ENCODE data around the gene TSPAN8.

DNA sequence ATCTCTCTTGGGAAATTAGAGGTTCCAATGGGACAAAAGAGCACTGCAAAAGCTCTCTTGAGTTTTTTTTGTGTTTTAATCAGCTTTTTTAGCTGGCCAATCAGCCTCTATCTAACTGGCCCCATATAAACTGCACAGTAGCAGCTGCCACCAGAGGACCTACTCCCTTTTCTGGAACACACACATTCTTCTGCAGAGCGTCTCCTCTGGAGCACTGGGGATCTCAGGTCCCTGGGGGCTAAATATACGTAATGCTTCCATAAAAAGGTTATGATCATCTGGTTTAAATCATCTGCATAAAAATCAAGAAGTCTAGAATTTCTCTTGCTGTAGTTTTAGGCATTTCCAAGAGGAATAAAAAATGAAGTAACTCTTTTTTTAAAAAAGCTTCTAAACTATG is 32.3 kb downstream of the TSPAN8 start:
- TF ChIP-seq POLR2A (IDR thresholded peaks at IDR 0.05) (no peak), CTCF (IDR thresholded peaks at IDR 0.05) (no peak)
